ENCODE data around the gene WIPF1. TPM values are rescaled to one million over a fixed set of nuclear protein-coding genes. Genes with fewer than 3 reads are reported as not detected.

Gene WIPF1
- polyA plus RNA-seq, 1 donor from 2014 or later, result 0.25 TPM

DNA sequence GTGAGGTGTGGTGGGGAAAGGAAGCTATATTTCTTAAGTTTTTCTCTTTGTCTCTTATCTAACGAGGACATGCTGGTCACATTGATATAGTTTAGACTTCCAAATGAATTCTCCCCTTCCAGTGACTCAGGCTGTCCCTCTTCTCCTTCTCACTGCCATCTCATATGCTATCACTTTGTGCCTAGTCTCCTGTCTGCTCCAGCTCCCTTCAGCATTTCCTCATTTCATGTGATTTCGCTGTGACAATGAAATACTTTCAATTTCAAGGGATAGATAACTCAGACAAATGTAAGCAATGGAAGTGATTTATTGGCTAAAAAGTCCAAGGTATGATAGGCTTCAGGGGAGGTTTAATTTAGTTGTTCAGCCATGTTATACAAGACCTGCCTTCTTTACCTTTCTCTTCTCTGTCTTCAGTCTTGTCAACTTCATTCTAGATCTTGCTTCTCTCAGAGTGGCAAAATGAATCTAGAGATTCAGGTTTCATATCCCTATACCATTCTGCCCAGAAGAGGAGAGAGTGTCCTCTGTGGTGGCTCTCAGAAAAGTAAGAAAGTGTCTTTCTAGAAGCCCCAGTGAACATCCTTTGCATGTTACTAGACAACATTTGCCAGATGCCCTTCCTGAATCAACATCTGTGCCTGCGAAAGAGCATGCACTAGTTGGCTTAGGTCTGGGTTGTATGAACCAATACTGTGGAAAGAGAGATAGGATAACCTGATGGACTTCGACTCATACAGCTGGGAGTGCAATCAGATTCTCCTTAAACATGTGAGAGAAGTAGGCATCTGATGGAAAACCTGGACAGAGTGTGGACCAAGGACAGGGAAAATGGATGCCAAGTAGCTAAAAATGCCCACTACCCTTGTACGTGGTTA lies 80.9 kb downstream of the WIPF1 start:
- Histone ChIP-seq H4K20me1 (ENCODE audit: insufficient read depth) (no peaks in the 10 kb centered on the region), H3F3A (ENCODE audit: insufficient read depth, low read length, poor library complexity, severe bottlenecking) (no peaks in the 10 kb centered on the region), H3K4me3 (ENCODE audit: low read length) (no peak overlapping the region), H3K9me2 (ENCODE audit: insufficient read depth, low read length) (no peaks in the 10 kb centered on the region), H2AFZ (ENCODE audit: low read depth, low read length) (no peak overlapping the region), H3K36me3 (ENCODE audit: insufficient read depth, low read length) (no peaks in the 10 kb centered on the region), H3K4me2 (ENCODE audit: low read length) (no peak overlapping the region), H3K79me2 (replicated peaks; ENCODE audit: insufficient read depth, low read length) (no peaks in the 10 kb centered on the region), H3K9ac (ENCODE audit: low read length) (no peak overlapping the region), H3K27me3 (ENCODE audit: insufficient read depth, low read depth, low read length) (no peaks in the 10 kb centered on the region), H3K9me3 (ENCODE audit: low read length) (no peaks in the 10 kb centered on the region), H3K27ac (ENCODE audit: low read length) (no peak overlapping the region)
- TF ChIP-seq, protein P1, sequence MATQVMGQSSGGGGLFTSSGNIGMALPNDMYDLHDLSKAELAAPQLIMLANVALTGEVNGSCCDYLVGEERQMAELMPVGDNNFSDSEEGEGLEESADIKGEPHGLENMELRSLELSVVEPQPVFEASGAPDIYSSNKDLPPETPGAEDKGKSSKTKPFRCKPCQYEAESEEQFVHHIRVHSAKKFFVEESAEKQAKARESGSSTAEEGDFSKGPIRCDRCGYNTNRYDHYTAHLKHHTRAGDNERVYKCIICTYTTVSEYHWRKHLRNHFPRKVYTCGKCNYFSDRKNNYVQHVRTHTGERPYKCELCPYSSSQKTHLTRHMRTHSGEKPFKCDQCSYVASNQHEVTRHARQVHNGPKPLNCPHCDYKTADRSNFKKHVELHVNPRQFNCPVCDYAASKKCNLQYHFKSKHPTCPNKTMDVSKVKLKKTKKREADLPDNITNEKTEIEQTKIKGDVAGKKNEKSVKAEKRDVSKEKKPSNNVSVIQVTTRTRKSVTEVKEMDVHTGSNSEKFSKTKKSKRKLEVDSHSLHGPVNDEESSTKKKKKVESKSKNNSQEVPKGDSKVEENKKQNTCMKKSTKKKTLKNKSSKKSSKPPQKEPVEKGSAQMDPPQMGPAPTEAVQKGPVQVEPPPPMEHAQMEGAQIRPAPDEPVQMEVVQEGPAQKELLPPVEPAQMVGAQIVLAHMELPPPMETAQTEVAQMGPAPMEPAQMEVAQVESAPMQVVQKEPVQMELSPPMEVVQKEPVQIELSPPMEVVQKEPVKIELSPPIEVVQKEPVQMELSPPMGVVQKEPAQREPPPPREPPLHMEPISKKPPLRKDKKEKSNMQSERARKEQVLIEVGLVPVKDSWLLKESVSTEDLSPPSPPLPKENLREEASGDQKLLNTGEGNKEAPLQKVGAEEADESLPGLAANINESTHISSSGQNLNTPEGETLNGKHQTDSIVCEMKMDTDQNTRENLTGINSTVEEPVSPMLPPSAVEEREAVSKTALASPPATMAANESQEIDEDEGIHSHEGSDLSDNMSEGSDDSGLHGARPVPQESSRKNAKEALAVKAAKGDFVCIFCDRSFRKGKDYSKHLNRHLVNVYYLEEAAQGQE (IDR thresholded peaks at IDR 0.05; ENCODE audit: borderline replicate concordance), result no peak
- no peak for TF ChIP-seq EP300 (conservative IDR thresholded peaks at IDR 0.05; ENCODE audit: poor library complexity, severe bottlenecking)
- TF ChIP-seq POLR2AphosphoS5 (IDR thresholded peaks at IDR 0.05), result no peak
- TF ChIP-seq, protein P2, sequence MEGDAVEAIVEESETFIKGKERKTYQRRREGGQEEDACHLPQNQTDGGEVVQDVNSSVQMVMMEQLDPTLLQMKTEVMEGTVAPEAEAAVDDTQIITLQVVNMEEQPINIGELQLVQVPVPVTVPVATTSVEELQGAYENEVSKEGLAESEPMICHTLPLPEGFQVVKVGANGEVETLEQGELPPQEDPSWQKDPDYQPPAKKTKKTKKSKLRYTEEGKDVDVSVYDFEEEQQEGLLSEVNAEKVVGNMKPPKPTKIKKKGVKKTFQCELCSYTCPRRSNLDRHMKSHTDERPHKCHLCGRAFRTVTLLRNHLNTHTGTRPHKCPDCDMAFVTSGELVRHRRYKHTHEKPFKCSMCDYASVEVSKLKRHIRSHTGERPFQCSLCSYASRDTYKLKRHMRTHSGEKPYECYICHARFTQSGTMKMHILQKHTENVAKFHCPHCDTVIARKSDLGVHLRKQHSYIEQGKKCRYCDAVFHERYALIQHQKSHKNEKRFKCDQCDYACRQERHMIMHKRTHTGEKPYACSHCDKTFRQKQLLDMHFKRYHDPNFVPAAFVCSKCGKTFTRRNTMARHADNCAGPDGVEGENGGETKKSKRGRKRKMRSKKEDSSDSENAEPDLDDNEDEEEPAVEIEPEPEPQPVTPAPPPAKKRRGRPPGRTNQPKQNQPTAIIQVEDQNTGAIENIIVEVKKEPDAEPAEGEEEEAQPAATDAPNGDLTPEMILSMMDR (IDR thresholded peaks at IDR 0.05; ENCODE audit: poor library complexity, severe bottlenecking), result no peak
- TF ChIP-seq TAF1 (IDR thresholded peaks at IDR 0.05; ENCODE audit: low read depth), result no peak
- no peak for TF ChIP-seq SMC3 (conservative IDR thresholded peaks at IDR 0.05; ENCODE audit: poor library complexity)

DNA sequence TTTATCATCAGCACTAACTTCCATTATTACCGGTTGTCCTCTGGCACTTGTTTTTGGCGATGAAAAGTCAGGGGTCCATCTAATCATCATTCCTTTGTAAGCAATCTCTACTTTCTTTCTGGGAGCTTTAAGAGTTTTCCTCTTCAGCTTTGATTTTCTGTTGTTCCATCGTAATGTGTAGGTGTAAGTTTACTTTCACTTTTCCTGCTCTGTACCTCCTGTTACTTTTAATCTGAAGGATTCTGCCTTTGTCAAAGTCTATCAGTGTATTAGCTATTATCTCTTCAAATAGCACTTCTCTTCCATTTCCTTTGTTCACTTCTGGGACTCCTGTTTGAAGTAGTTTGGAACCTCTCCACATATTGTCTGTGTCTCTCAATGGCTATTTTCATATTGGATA lies 85.3 kb downstream of the WIPF1 start:
- H4K20me1 ChIP-seq (ENCODE audit: insufficient read depth), result no peaks in the 10 kb centered on the region
- no peak overlapping the region for H3K4me3 ChIP-seq (ENCODE audit: low read length)
- H3K79me2 ChIP-seq (replicated peaks; ENCODE audit: insufficient read depth, low read length), result no peaks in the 10 kb centered on the region
- H3K27me3 ChIP-seq (ENCODE audit: insufficient read depth, low read depth, low read length), result no peaks in the 10 kb centered on the region
- no peaks in the 10 kb centered on the region for H3F3A ChIP-seq (ENCODE audit: insufficient read depth, low read length, poor library complexity, severe bottlenecking)
- TF ChIP-seq, protein P1 (IDR thresholded peaks at IDR 0.05; ENCODE audit: borderline replicate concordance), result no peak
- TF ChIP-seq, protein P2 (IDR thresholded peaks at IDR 0.05; ENCODE audit: poor library complexity, severe bottlenecking), result no peak
- TF ChIP-seq EZH2 (IDR thresholded peaks at IDR 0.05; ENCODE audit: borderline replicate concordance, insufficient read depth, low read length, poor library complexity, severe bottlenecking) (no peak), MXI1 (conservative IDR thresholded peaks at IDR 0.05; ENCODE audit: poor library complexity, severe bottlenecking) (no peak), EP300 (conservative IDR thresholded peaks at IDR 0.05; ENCODE audit: poor library complexity, severe bottlenecking) (no peak), POLR2AphosphoS5 (IDR thresholded peaks at IDR 0.05) (no peak)
- H3K27ac ChIP-seq (ENCODE audit: low read length), result no peak overlapping the region
- H3K9ac ChIP-seq (ENCODE audit: low read length), result no peak overlapping the region
- H3K36me3 ChIP-seq (ENCODE audit: insufficient read depth, low read length), result no peaks in the 10 kb centered on the region
- H3K4me2 ChIP-seq (ENCODE audit: low read length), result no peak overlapping the region
- H3K9me3 ChIP-seq (ENCODE audit: low read length), result no peaks in the 10 kb centered on the region
- H2AFZ ChIP-seq (ENCODE audit: low read depth, low read length), result no peak overlapping the region
- H3K9me2 ChIP-seq (ENCODE audit: insufficient read depth, low read length), result no peaks in the 10 kb centered on the region
